ENCODE measurements around the gene PDE3A.

DNA sequence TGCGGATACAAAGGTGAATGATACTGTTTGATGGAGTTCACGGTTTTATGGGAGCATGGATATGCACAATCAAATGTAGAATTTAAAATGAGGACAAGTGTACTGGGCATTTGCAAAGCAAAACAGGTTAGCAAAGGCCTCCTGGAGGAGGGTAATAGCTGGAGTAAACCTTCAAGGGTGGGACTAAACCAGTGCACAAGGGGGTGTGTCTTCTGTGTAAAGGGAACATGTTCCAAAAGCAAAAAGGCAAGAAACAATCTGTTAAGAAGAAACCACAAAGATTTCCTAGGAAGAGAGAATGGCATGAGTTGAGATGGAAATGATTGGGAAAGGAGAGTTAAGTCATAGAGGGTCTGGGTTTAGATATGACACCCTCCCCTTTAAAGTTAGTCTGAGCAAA lies 217.6 kb downstream of the PDE3A start:
- no peak for TF ChIP-seq POLR2A (IDR thresholded peaks at IDR 0.05)
- TF ChIP-seq CTCF (IDR thresholded peaks at IDR 0.05) = no peak
